HFFc6 (cell line): ENCODE data around the gene KIF1B. TPM values are rescaled to one million over a fixed set of nuclear protein-coding genes. Genes with fewer than 3 reads are reported as not detected.

Experiments
- DNase-seq: peaks from one replicate; pipeline ENCODE4 v3.0.0-alpha.2; 2018
- H3K27ac Mint-ChIP-seq: 2 replicates; pipeline ENCODE4 v1.8.0; 2020; ENCODE audit warnings: mild to moderate bottlenecking, mixed read lengths
- H3K27me3 Mint-ChIP-seq: 2 replicates; pipeline ENCODE4 v1.8.0; 2021; ENCODE audit warnings: mild to moderate bottlenecking, moderate library complexity, mixed read lengths; ENCODE audit not compliant: insufficient read depth
- H3K36me3 Mint-ChIP-seq: 2 replicates; pipeline ENCODE4 v1.8.0; 2021; ENCODE audit warnings: low read depth, mixed read lengths
- H3K4me1 Mint-ChIP-seq: 2 replicates; pipeline ENCODE4 v1.8.0; 2020; ENCODE audit warnings: low read depth, mixed read lengths
- H3K4me3 Mint-ChIP-seq: 2 replicates; pipeline ENCODE4 v1.8.0; 2020; ENCODE audit warnings: mild to moderate bottlenecking, moderate library complexity, mixed read lengths
- H3K9me3 Mint-ChIP-seq: 2 replicates; pipeline ENCODE4 v1.8.0; 2020; ENCODE audit warnings: mild to moderate bottlenecking, mixed read lengths
- total RNA-seq, 6 experiments: library from RNA; stranded (reverse); fragmentation: NEBNext Ultra II Directional; extraction: Animal tissue kit (Norgen Biotek cat#: 25700); gene quantifications; 2 replicates in 1 of 6; 3 replicates in 5 of 6; pipeline ENCODE4 v1.2.3, GENCODE V29; 2021
- TF ChIP-seq, protein P1 (sequence below): fragments of 200-600 bp; sonication (generic); IDR thresholded peaks from 2 replicates; pipeline ENCODE4 v1.5.0; 2021; ENCODE audit warnings: antibody characterized with exemption, mild to moderate bottlenecking

The KIF1B gene
- total RNA-seq, 6 experiments from 2014 or later, result 35.2 to 41.6 (median 39.3) TPM

DNA sequence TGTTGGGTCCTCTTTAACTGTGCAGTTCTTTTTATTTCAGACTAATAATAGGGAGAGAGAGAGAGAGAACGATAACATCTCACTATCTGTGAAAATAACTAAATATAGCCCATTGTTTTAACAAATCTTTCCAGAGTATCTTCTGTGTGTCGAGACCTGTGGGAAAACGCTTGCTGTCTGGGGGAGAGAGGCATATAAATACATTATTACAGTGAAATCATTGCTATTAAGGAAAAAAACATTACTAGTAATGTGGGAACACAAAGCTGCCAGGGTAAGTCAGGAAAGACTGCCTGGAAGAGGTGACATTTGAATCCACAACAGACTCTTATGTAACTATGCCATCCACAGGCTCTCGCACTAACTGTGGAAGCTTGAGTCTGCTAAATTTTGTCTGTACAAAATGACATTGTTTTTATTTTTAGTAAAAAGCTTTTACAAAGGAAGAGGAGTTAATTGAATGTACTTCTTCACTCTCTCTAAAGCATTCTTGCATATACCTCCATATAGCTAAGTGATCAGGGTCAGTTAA is 128.7 kb downstream of the KIF1B start:
- DNase-seq, result no peak
- Mint-ChIP-seq H3K27ac (no peak overlapping the region), H3K36me3 (peaks cover 17% of the 10 kb centered on the region), H3K9me3 (no peaks in the 10 kb centered on the region), H3K4me1 (peaks cover 8% of the 10 kb centered on the region), H3K4me3 (no peak overlapping the region), H3K27me3 (peaks cover 2% of the 10 kb centered on the region; the same call in 1 of the 2 replicates)
- TF ChIP-seq, protein P1, sequence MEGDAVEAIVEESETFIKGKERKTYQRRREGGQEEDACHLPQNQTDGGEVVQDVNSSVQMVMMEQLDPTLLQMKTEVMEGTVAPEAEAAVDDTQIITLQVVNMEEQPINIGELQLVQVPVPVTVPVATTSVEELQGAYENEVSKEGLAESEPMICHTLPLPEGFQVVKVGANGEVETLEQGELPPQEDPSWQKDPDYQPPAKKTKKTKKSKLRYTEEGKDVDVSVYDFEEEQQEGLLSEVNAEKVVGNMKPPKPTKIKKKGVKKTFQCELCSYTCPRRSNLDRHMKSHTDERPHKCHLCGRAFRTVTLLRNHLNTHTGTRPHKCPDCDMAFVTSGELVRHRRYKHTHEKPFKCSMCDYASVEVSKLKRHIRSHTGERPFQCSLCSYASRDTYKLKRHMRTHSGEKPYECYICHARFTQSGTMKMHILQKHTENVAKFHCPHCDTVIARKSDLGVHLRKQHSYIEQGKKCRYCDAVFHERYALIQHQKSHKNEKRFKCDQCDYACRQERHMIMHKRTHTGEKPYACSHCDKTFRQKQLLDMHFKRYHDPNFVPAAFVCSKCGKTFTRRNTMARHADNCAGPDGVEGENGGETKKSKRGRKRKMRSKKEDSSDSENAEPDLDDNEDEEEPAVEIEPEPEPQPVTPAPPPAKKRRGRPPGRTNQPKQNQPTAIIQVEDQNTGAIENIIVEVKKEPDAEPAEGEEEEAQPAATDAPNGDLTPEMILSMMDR, result no peak

- peaks cover 2% of the 10 kb centered on the region; the same call in 1 of the 2 replicates for H3K27me3 Mint-ChIP-seq
- H3K36me3 Mint-ChIP-seq, result peaks cover 18% of the 10 kb centered on the region
- no peak overlapping the region for H3K4me3 Mint-ChIP-seq
- peak; percentile 15 for DNase-seq
- TF ChIP-seq, protein P1, result no peak
- peak overlapping the region; percentile 69 for H3K27ac Mint-ChIP-seq
- no peaks in the 10 kb centered on the region for H3K9me3 Mint-ChIP-seq
- peaks cover 8% of the 10 kb centered on the region for H3K4me1 Mint-ChIP-seq
Measured at GRCh38 chr1:10339815-10340214, 129.4 kb downstream of the KIF1B start.

DNA sequence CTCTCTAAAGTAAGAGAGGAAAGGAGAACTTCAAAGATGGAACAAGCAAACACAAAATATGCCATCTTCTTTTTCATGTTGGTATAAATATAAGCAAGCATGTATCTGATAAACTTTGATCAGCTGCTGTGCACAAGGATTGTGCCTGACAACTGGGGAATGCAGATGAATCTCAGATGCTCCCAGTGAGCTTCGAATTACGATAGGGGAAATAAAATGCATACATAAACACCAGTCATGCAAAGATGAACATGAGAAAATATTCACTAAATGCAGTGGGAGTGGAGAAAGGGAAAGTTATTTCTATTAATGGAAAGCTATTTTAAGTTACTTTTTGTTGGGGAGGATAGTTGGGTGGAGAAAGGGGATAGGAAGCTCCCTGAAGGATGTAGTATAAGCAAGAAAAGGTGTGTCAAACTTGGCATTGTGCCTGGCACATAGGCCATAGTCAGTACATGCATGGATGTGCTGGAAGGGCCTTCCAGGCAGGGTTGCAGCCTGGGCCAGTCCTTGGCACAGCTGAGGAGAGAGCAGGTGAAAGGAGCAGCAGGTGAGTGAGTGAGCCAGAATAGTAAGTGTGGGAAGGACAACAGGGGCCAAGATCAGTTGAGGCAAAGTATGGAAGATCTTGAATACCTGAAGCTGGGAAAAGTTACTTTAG is 130.7 kb downstream of the KIF1B start:
- H3K27ac Mint-ChIP-seq, result peak overlapping the region; percentile 24; the same call in 1 of the 2 replicates

DNA sequence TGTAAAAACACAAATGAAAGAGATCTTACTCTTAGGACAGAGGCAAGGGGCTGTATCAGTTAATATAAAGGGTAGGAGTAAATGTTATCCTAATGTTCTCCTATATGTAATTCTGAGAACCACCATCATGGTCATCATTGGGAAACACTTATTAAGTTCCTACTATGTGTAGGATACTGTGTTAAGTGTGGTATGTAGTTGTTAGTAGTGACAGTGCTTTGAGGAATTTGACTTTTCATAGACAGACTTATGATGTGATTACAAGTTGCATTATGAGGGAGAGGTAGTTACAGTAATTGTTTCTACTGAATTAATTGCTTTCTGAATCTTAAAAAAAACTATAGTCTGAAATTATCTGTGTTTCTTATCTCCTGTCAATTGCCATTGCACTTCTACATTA is 136.7 kb downstream of the KIF1B start:
- Mint-ChIP-seq H3K27me3 (no peaks in the 10 kb centered on the region), H3K4me1 (no peaks in the 10 kb centered on the region), H3K27ac (no peak overlapping the region), H3K36me3 (peaks cover 11% of the 10 kb centered on the region), H3K9me3 (no peaks in the 10 kb centered on the region), H3K4me3 (no peak overlapping the region)
- DNase-seq, result no peak
- TF ChIP-seq, protein P1, result no peak

More for the DNA sequence above, 130.7 kb downstream of the KIF1B start:
- Mint-ChIP-seq H3K36me3 (peaks cover 18% of the 10 kb centered on the region), H3K9me3 (no peaks in the 10 kb centered on the region), H3K27me3 (peaks cover 2% of the 10 kb centered on the region; the same call in 1 of the 2 replicates), H3K4me3 (no peak overlapping the region), H3K4me1 (peaks cover 8% of the 10 kb centered on the region)
- no peak for DNase-seq
- TF ChIP-seq, protein P1, result no peak

GRCh38 chr1:10353282-10353681 is 142.9 kb downstream of the KIF1B start:
- Mint-ChIP-seq H3K9me3 (no peaks in the 10 kb centered on the region), H3K27me3 (no peaks in the 10 kb centered on the region), H3K36me3 (no peaks in the 10 kb centered on the region; the same call in 1 of the 2 replicates), H3K27ac (no peak overlapping the region), H3K4me3 (no peak overlapping the region), H3K4me1 (no peaks in the 10 kb centered on the region)
- no peak for DNase-seq
- TF ChIP-seq, protein P1, result no peak
